Bronchial epithelial cell (primary cell): ENCODE data around the gene TCIRG1. TPM values are rescaled to one million over a fixed set of nuclear protein-coding genes. Genes with fewer than 3 reads are reported as not detected.

ENCODE experiments used
- DNase-seq: peaks from one replicate; pipeline ENCODE4 v3.0.0-alpha.2; 2010; ENCODE audit warnings: low read depth
- FAIRE-seq: peaks from 2 replicates; lab custom pipeline; 2011; peaks lifted over from hg19 to GRCh38; lab: Jason Lieb, UNC
- H3K27me3 ChIP-seq: 2 replicates; pipeline ENCODE4 v1.5.1; 2011; ENCODE audit warnings: low read length; ENCODE audit not compliant: control insufficient read depth, insufficient read depth
- H3K36me3 ChIP-seq: 2 replicates; pipeline ENCODE4 v1.5.1; 2011; ENCODE audit warnings: low read length; ENCODE audit not compliant: control insufficient read depth, insufficient read depth
- H3K4me3 ChIP-seq: 2 replicates; pipeline ENCODE4 v1.5.1; 2011; ENCODE audit warnings: mild to moderate bottlenecking, low read depth, low read length, control low read depth
- CTCF ChIP-seq: IDR thresholded peaks from 2 replicates; pipeline ENCODE4 v1.5.1; 2011; ENCODE audit warnings: mild to moderate bottlenecking, moderate library complexity, low read length, control low read depth, inconsistent platforms; ENCODE audit not compliant: insufficient read depth, severe bottlenecking
- total RNA-seq: library from RNA; depleted of rRNA; stranded (reverse); fragments of >200 nt; gene quantifications from 2 replicates; pipeline ENCODE4 v1.2.1, GENCODE V29; 2014

Gene TCIRG1
- total RNA-seq, 1 donor from 2014 or later: 30.5 TPM

DNA sequence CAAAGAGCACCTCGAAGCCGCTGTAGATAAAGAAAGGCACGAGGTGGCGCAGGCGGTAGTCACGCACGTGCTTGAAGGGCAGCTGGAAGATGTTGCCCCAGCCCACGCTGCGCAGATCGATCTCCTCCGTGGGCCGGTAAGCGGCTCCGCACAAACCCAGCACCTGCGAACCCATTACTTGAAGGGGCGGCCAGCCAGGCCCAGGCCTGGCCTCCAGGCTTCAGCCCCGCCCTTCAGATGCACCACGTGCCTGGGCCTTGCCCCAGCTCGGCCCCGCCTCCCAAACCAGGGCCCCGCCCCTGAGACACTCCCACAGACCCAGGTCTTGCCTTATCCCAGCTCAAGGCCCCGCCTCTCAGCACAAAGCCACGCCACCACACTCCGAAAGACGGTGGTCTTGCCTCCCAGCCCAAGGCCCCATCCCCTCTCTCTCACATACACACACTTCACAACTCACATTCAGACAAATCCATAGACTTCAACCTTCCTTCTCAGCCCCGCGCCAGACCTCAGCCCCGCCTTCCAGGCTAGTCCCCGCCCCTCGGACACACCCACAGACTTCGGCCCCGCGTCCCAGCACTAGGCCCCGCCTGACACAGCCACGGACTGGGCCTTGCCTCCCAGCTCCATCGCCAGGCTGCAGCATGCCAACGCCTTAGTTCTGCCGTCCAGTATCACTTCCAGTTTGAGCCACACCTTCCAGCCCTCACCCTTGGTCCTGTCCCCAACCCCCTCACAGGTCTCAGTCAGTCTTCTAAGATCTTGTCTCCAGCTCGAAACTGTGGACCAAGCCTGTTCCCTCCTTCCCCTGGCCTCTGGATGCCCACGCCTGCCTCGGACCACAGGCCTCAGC, 42.0 kb upstream of the TCIRG1 start:
- FAIRE-seq (no peak), DNase-seq (no peak)
- no peak for TF ChIP-seq CTCF
- no peaks in the 10 kb centered on the region for H3K27me3 ChIP-seq
- H3K4me3 ChIP-seq: no peak overlapping the region
- no peaks in the 10 kb centered on the region for H3K36me3 ChIP-seq

- FAIRE-seq (no peak), DNase-seq (no peak)
- no peak overlapping the region for H3K4me3 ChIP-seq
- H3K36me3 ChIP-seq: no peaks in the 10 kb centered on the region
- no peak for TF ChIP-seq CTCF
- H3K27me3 ChIP-seq: no peaks in the 10 kb centered on the region
Observed at GRCh38 chr11:67997475-67997921, 41.3 kb upstream of the TCIRG1 start.

- Histone ChIP-seq H3K4me3 (no peak overlapping the region), H3K27me3 (no peaks in the 10 kb centered on the region), H3K36me3 (no peaks in the 10 kb centered on the region)
- TF ChIP-seq CTCF: no peak
- no peak for DNase-seq
- no peak for FAIRE-seq
Observed at GRCh38 chr11:67998150-67999045, 40.4 kb upstream of the TCIRG1 start.

DNA sequence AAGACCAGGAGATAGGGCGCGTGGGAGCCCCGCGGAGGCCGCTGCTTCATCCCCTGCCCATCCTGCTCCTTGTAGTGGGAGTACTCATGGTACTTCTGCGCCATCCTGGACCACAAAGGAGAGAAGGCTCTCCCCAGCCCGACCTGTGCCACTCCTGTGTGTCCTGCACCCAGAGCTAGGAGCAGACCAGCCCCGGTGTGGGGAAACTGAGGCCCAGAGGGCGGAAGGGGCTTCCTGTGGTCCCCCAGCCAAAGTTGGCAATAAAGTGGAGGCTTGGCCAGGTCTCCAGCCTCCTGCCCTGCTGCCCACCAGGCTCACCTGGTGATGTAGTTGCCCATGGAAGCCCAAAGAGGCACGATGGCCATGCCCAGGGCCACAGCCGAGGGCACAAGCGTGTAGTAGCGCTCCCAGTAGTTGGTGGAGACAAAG, 39.6 kb upstream of the TCIRG1 start:
- no peak for DNase-seq
- FAIRE-seq: no peak
- H3K4me3 ChIP-seq: no peak overlapping the region
- no peak for TF ChIP-seq CTCF
- H3K27me3 ChIP-seq: no peaks in the 10 kb centered on the region
- H3K36me3 ChIP-seq: no peaks in the 10 kb centered on the region

- H3K4me3 ChIP-seq: no peak overlapping the region
- TF ChIP-seq CTCF: no peak
- no peaks in the 10 kb centered on the region for H3K27me3 ChIP-seq
- no peaks in the 10 kb centered on the region for H3K36me3 ChIP-seq
- no peak for FAIRE-seq
- no peak for DNase-seq
Observed at GRCh38 chr11:67999704-68000103, 39.1 kb upstream of the TCIRG1 start.
